ENCODE measurements around the gene NEUROD2. TPM values are rescaled to one million over a fixed set of nuclear protein-coding genes. Genes with fewer than 3 reads are reported as not detected.

Gene NEUROD2
- total RNA-seq, 2 donors from 2014 or later = 0.17 TPM; not detected in 1

GRCh38 chr17:39629494-39629880 lies 21.8 kb upstream of the NEUROD2 start:
- H3K4me1 ChIP-seq (replicated peaks) = peaks cover 28% of the 10 kb centered on the region
- H3K36me3 ChIP-seq = no peaks in the 10 kb centered on the region
- WGBS = 50% methylated on average over 3 of the region's 3 CpGs
- intact Hi-C loops (cut with DNase I) = no loop called here
- H3K27me3 ChIP-seq (replicated peaks; ENCODE audit: insufficient read depth) = no peaks in the 10 kb centered on the region
- no peaks in the 10 kb centered on the region for H3K9me3 ChIP-seq
- peak overlapping the region; percentile 68 to 88 for H3K27ac ChIP-seq
- H3K4me3 ChIP-seq = no peak overlapping the region
- no peak for TF ChIP-seq POLR2AphosphoS5 (IDR thresholded peaks at IDR 0.05)
- no peak for TF ChIP-seq CTCF (IDR thresholded peaks at IDR 0.05)
- TF ChIP-seq POLR2A (IDR thresholded peaks at IDR 0.05) = no peak
- no peak for DNase-seq (ENCODE audit: low spot score)

- H3K9me3 ChIP-seq = no peaks in the 10 kb centered on the region
- peaks cover 28% of the 10 kb centered on the region for H3K4me1 ChIP-seq (replicated peaks)
- no peak overlapping the region for H3K4me3 ChIP-seq
- no peaks in the 10 kb centered on the region for H3K27me3 ChIP-seq (replicated peaks; ENCODE audit: insufficient read depth)
- TF ChIP-seq POLR2AphosphoS5 (IDR thresholded peaks at IDR 0.05) (no peak), CTCF (IDR thresholded peaks at IDR 0.05) (peak in 1 of 4 experiments; percentile 15), POLR2A (IDR thresholded peaks at IDR 0.05) (peak; percentile 19)
- no peaks in the 10 kb centered on the region for H3K36me3 ChIP-seq
- intact Hi-C loops (cut with DNase I) = no loop called here
- peak; percentile 71 for DNase-seq (ENCODE audit: low spot score)
- H3K27ac ChIP-seq = peak overlapping the region; percentile 68 to 88
- WGBS = 39% methylated on average over 10 of the region's 10 CpGs
These were observed 21.2 kb upstream of the NEUROD2 start for GRCh38 chr17:39628655-39629493.

DNA sequence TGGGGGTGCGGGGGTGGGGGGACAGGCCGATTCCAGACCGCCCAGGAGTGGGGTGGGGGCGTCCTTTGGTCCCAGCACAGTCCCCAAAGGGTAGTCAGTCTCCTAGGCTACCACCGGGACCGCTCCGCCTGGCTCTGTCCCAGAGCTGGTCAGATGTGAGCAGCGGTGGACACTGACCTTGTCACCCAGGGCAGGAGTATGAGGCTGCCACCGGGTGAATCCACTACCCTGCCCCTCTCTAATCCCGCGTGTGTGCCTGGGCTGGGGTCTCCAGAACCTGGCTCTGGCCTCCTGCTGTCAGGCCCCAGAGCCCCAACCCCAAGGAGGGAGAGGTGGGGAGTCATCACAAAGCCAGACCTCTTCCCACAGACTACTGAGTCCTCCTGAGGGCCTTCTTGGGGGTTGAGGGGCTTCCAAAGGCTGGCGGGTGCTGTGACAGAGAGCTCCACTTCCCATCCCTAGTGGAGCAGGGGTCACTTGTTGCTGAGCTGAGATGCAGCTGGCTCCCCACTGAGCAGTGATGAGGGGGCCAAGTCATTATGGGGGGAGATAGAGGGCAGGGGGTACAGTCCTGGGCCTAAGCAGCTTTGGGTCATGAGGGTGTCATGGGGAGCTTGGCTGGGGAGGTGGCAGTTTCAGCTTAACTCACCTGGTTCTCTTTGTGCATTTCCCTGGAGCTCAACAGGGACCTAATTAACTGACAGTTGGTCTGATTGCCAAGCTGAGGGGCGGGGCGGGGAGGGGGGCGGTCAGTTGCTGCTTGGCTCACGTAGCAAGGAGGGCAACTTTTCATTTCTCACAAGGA lies 20.2 kb upstream of the NEUROD2 start:
- Histone ChIP-seq H3K27me3 (replicated peaks; ENCODE audit: insufficient read depth) (no peaks in the 10 kb centered on the region), H3K4me1 (replicated peaks) (peaks cover 28% of the 10 kb centered on the region), H3K27ac (peak overlapping the region; percentile 68 to 88), H3K9me3 (no peaks in the 10 kb centered on the region), H3K36me3 (no peaks in the 10 kb centered on the region), H3K4me3 (peak overlapping the region; percentile 44 to 49)
- 40% methylated on average over 15 of the region's 16 CpGs for WGBS
- TF ChIP-seq CTCF (IDR thresholded peaks at IDR 0.05) (no peak), POLR2AphosphoS5 (IDR thresholded peaks at IDR 0.05) (no peak), POLR2A (IDR thresholded peaks at IDR 0.05) (peak; percentile 28)
- no peak for DNase-seq (ENCODE audit: low spot score)
- intact Hi-C loops (cut with DNase I) = no loop called here

DNA sequence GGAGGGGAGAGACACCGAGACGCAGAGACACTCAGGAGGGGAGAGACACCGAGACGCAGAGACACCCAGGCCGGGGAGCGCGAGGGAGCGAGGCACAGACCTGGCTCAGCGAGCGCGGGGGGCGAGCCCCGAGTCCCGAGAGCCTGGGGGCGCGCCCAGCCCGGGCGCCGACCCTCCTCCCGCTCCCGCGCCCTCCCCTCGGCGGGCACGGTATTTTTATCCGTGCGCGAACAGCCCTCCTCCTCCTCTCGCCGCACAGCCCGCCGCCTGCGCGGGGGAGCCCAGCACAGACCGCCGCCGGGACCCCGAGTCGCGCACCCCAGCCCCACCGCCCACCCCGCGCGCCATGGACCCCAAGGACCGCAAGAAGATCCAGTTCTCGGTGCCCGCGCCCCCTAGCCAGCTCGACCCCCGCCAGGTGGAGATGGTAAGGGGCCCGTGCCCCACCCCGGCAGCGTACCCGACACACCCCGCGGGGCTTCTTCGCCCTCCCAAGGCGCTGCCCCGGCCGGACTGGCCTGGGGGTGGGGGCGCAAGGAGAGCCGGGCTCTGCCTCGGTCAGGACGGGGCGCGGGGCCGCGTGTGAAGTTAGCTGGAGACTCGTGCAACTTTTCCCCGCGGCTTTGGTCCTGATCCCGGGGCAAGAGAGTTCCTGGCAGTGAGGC lies 19.5 kb upstream of the NEUROD2 start:
- Histone ChIP-seq H3K9me3 (no peaks in the 10 kb centered on the region), H3K4me3 (peak overlapping the region; percentile 44 to 49), H3K36me3 (no peaks in the 10 kb centered on the region), H3K27me3 (replicated peaks; ENCODE audit: insufficient read depth) (no peaks in the 10 kb centered on the region), H3K27ac (peak overlapping the region; percentile 68 to 88), H3K4me1 (replicated peaks) (peaks cover 21% of the 10 kb centered on the region)
- no peak for TF ChIP-seq POLR2A (IDR thresholded peaks at IDR 0.05)
- no peak for TF ChIP-seq POLR2AphosphoS5 (IDR thresholded peaks at IDR 0.05)
- no peak for TF ChIP-seq CTCF (IDR thresholded peaks at IDR 0.05)
- under 1% methylated on average over 37 of the region's 72 CpGs for WGBS
- no peak for DNase-seq (ENCODE audit: low spot score)
- intact Hi-C loops (cut with DNase I) = no loop called here

Measured in prostate gland (tissue), 2 donors.